ENCODE data around the gene C10orf90. TPM values are rescaled to one million over a fixed set of nuclear protein-coding genes. Genes with fewer than 3 reads are reported as not detected.

Gene C10orf90
- total RNA-seq, 1 experiment from 2014 or later, result not detected

DNA sequence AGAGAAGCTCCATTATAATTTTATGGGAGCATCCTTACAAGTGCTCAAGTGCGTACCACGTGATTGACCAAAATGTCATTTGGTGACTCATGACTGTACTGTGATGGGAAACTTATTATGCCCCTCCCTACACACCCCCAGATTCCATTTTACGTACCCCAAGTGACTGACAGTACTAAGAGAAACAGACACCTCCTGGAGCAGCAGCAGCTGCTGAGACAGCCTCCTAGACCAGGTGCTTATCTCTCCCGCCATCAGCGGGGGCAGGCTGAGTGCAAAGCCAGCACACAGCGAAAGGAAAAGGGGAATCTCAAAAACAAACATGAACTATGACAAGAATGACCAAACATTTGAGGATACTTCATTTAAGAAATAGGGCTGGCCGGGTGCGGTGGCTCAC is 278.0 kb downstream of the C10orf90 start:
- no peak overlapping the region for H2BK20ac ChIP-seq (ENCODE audit: low read depth, low read length, poor library complexity, severe bottlenecking)
- no peaks in the 10 kb centered on the region for H4K20me1 ChIP-seq (ENCODE audit: control insufficient read depth, insufficient read depth, insufficient read length)
- H3K9me3 Mint-ChIP-seq, result 0 out of 5 replicates have a peak, but pooled peaks cover 0 to 3% of the 10 kb centered on the region in 2 experiments
- no peaks in the 10 kb centered on the region for H3K79me2 ChIP-seq (ENCODE audit: insufficient read depth, low read length)
- H3K18ac ChIP-seq (ENCODE audit: insufficient read length, low read depth, low read length), result no peak overlapping the region
- no CpG with 5 or more reads among the region's 8 CpGs for WGBS (ENCODE audit: extremely low coverage, insufficient read length, low lambda C conversion rate)
- peaks cover 11% of the 10 kb centered on the region; the same call in 1 of the 2 replicates for H3K27me3 ChIP-seq (ENCODE audit: insufficient read depth, low read length)
- peaks cover 11% of the 10 kb centered on the region for H3K23me2 ChIP-seq (ENCODE audit: insufficient read length, low read depth, low read length, poor library complexity, severe bottlenecking)
- H2BK120ac ChIP-seq (ENCODE audit: low read depth, low read length, poor library complexity, severe bottlenecking), result no peak overlapping the region
- no peak overlapping the region for H3K27ac ChIP-seq (ENCODE audit: insufficient read length, low read depth, low read length)
- H2AK5ac ChIP-seq (ENCODE audit: insufficient read length, low read length), result no peak overlapping the region
- H2AFZ ChIP-seq (ENCODE audit: low read length), result no peak overlapping the region
- H3K36me3 Mint-ChIP-seq (ENCODE audit: insufficient read depth in 1 of 3, low read depth in 3 of 3), result 0 out of 7 replicates have a peak, but pooled peaks cover 0 to 4% (median 0%) of the 10 kb centered on the region in 3 experiments
- H3K79me1 ChIP-seq (ENCODE audit: insufficient read depth, low read depth, low read length, poor library complexity, severe bottlenecking), result no peaks in the 10 kb centered on the region
- H3K27ac Mint-ChIP-seq, result no peak overlapping the region
- no peak overlapping the region for H3K56ac ChIP-seq (ENCODE audit: insufficient read length, low read depth, low read length)
- H3K4me3 Mint-ChIP-seq, result no peak overlapping the region
- H3K14ac ChIP-seq (ENCODE audit: insufficient read depth, low read length), result no peak overlapping the region
- H3T11ph ChIP-seq (ENCODE audit: low read length), result no peak overlapping the region
- TF ChIP-seq, protein P1, sequence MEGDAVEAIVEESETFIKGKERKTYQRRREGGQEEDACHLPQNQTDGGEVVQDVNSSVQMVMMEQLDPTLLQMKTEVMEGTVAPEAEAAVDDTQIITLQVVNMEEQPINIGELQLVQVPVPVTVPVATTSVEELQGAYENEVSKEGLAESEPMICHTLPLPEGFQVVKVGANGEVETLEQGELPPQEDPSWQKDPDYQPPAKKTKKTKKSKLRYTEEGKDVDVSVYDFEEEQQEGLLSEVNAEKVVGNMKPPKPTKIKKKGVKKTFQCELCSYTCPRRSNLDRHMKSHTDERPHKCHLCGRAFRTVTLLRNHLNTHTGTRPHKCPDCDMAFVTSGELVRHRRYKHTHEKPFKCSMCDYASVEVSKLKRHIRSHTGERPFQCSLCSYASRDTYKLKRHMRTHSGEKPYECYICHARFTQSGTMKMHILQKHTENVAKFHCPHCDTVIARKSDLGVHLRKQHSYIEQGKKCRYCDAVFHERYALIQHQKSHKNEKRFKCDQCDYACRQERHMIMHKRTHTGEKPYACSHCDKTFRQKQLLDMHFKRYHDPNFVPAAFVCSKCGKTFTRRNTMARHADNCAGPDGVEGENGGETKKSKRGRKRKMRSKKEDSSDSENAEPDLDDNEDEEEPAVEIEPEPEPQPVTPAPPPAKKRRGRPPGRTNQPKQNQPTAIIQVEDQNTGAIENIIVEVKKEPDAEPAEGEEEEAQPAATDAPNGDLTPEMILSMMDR (conservative IDR thresholded peaks at IDR 0.05), result no peak
- no peaks in the 10 kb centered on the region for H3K9me3 ChIP-seq (ENCODE audit: control insufficient read depth, low read depth, low read length)
- H3K9ac ChIP-seq (ENCODE audit: extremely low read depth, insufficient read length, low read length), result no peak overlapping the region
- H3K4me1 ChIP-seq (ENCODE audit: insufficient read depth, low read length), result no peaks in the 10 kb centered on the region
- peaks cover 1 to 5% of the 10 kb centered on the region in 2 experiments; a peak in 2 of 4 replicates for H3K4me1 Mint-ChIP-seq
- DNase-seq, result no peak
- no peak overlapping the region for H2BK5ac ChIP-seq (ENCODE audit: insufficient read length, low read length)
- H2BK12ac ChIP-seq (ENCODE audit: insufficient read length, low read depth, low read length), result no peak overlapping the region
- H4K8ac ChIP-seq (replicated peaks; ENCODE audit: insufficient read length, low read depth, low read length), result no peak overlapping the region
- no peak overlapping the region for H4K91ac ChIP-seq (ENCODE audit: insufficient read length, low read depth, low read length)
- no peak overlapping the region for H3K23ac ChIP-seq (ENCODE audit: insufficient read length, low read depth, low read length)
- no peak overlapping the region for H2BK15ac ChIP-seq (ENCODE audit: low read depth, low read length)
- H4K5ac ChIP-seq (ENCODE audit: insufficient read length, low read depth, low read length), result no peak overlapping the region
- H3K4ac ChIP-seq (ENCODE audit: low read depth, low read length), result no peak overlapping the region
- H3K27me3 Mint-ChIP-seq (ENCODE audit: low read depth), result peaks cover 37% of the 10 kb centered on the region
- H3K4me2 ChIP-seq (ENCODE audit: insufficient read depth, insufficient read length, low read length), result no peak overlapping the region

Data from H9 (cell line).